ENCODE data around the gene SLX9.

DNA sequence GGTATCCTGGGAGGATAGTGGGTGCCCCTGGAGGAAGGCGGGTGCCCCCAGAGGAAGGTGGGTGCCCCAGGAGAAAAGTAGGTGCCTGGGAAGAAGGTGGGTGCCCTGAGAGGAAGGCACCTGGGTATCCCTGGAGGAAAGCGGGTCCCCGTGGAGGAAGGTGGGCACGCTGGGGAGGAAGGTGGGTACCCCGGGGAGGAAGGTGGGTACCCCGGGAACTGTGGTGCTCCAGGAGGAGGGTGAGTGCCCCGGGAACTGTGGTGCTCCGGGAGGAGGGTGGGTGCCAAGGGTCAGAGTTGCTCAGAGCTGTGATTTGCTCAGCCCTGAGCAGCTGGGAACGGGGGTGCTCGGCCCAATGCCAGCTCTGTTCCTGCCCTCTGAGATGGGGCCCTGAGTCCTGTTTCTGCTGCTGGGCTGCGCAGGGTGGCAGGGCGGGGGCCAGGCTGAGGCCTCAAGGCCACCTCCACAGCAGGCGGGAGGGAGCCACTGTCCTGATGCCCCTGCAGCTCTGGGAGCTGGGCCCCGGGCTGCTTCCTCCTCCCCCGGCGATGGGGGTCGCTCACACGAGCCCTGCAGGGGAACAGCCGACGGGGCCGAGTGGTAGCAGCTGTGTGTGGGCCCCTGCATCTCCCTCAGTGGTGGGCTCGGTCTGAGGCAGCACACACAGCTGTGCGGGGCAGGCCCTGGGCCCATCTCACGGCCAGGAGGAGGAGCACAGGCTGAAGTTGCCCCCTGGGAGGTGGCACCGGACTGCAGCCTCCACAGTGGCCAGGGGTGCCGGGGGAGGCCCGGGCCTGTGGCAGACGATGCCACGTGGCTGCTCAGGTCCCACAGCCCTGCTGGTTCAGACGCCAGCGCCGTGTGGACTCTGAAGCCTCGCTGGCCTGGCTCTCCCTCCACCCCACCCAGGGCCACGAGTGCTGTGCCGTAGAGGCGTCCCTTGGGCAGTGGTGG is 57.4 kb downstream of the SLX9 start:
- no peak for TF ChIP-seq POLR2A (IDR thresholded peaks at IDR 0.05)
- TF ChIP-seq, protein P1, sequence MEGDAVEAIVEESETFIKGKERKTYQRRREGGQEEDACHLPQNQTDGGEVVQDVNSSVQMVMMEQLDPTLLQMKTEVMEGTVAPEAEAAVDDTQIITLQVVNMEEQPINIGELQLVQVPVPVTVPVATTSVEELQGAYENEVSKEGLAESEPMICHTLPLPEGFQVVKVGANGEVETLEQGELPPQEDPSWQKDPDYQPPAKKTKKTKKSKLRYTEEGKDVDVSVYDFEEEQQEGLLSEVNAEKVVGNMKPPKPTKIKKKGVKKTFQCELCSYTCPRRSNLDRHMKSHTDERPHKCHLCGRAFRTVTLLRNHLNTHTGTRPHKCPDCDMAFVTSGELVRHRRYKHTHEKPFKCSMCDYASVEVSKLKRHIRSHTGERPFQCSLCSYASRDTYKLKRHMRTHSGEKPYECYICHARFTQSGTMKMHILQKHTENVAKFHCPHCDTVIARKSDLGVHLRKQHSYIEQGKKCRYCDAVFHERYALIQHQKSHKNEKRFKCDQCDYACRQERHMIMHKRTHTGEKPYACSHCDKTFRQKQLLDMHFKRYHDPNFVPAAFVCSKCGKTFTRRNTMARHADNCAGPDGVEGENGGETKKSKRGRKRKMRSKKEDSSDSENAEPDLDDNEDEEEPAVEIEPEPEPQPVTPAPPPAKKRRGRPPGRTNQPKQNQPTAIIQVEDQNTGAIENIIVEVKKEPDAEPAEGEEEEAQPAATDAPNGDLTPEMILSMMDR (IDR thresholded peaks at IDR 0.05) = no peak
